ENCODE results near the gene POU6F2. TPM values are rescaled to one million over a fixed set of nuclear protein-coding genes. Genes with fewer than 3 reads are reported as not detected.
"Not testable (repeated sequence)": the region's sequence is repeated elsewhere in the genome, so short reads cannot be mapped to it uniquely, and the experiment has no call there.

The POU6F2 gene
- total RNA-seq, 1 donor from 2014 or later = not detected

GRCh38 chr7:39353615-39354376 lies 376.1 kb downstream of the POU6F2 start:
- peak; percentile 28 to 54 for DNase-seq (ENCODE audit: low read depth in 2 of 2)

GRCh38 chr7:39355664-39356063 lies 378.0 kb downstream of the POU6F2 start:
- DNase-seq (ENCODE audit: low read depth in 2 of 2) = no peak

- DNase-seq (ENCODE audit: low read depth in 2 of 2) = no peak
These were observed 378.6 kb downstream of the POU6F2 start for GRCh38 chr7:39356172-39356925.

GRCh38 chr7:39357648-39358047 lies 379.9 kb downstream of the POU6F2 start:
- DNase-seq (ENCODE audit: low read depth in 2 of 2) = no peak

GRCh38 chr7:39360038-39360437 lies 382.3 kb downstream of the POU6F2 start:
- no peak for DNase-seq (ENCODE audit: low read depth in 2 of 2)

GRCh38 chr7:39360766-39361165 lies 383.1 kb downstream of the POU6F2 start:
- no peak for DNase-seq (ENCODE audit: low read depth in 2 of 2)

- DNase-seq (ENCODE audit: low read depth in 2 of 2) = no peak
These were observed 388.1 kb downstream of the POU6F2 start for GRCh38 chr7:39365751-39366295.

- no peak for DNase-seq (ENCODE audit: low read depth in 2 of 2)
These were observed 389.7 kb downstream of the POU6F2 start for GRCh38 chr7:39367451-39367850.

- no peak for DNase-seq (ENCODE audit: low read depth in 2 of 2)
These were observed 390.2 kb downstream of the POU6F2 start for GRCh38 chr7:39367943-39368342.

GRCh38 chr7:39372383-39372782 lies 394.7 kb downstream of the POU6F2 start:
- no peak for DNase-seq (ENCODE audit: low read depth in 2 of 2)

- DNase-seq (ENCODE audit: low read depth in 2 of 2) = no peak
These were observed 396.8 kb downstream of the POU6F2 start for GRCh38 chr7:39374436-39375040.

GRCh38 chr7:39375047-39375873 lies 397.6 kb downstream of the POU6F2 start:
- no peak for DNase-seq (ENCODE audit: low read depth in 2 of 2)

GRCh38 chr7:39375874-39376190 lies 398.1 kb downstream of the POU6F2 start:
- DNase-seq (ENCODE audit: low read depth in 2 of 2) = no peak

GRCh38 chr7:39376881-39377280 lies 399.2 kb downstream of the POU6F2 start:
- not testable (repeated sequence) for DNase-seq (ENCODE audit: low read depth in 2 of 2)

- no peak for DNase-seq (ENCODE audit: low read depth in 2 of 2)
These were observed 401.7 kb downstream of the POU6F2 start for GRCh38 chr7:39379416-39379815.

GRCh38 chr7:39383136-39383535 lies 405.4 kb downstream of the POU6F2 start:
- no peak for DNase-seq (ENCODE audit: low read depth in 2 of 2)

GRCh38 chr7:39384386-39384785 lies 406.7 kb downstream of the POU6F2 start:
- no peak for DNase-seq (ENCODE audit: low read depth in 2 of 2)

- no peak for DNase-seq (ENCODE audit: low read depth in 2 of 2)
These were observed 409.0 kb downstream of the POU6F2 start for GRCh38 chr7:39386718-39387117.

- no peak for DNase-seq (ENCODE audit: low read depth in 2 of 2)
These were observed 414.4 kb downstream of the POU6F2 start for GRCh38 chr7:39392151-39392550.

- DNase-seq (ENCODE audit: low read depth in 2 of 2) = peak in 1 of 2 donors; percentile 15
These were observed 416.5 kb downstream of the POU6F2 start for GRCh38 chr7:39394105-39394680.

- no peak for DNase-seq (ENCODE audit: low read depth in 2 of 2)
These were observed 421.7 kb downstream of the POU6F2 start for GRCh38 chr7:39399458-39399857.

Data from lung microvascular endothelial cell (primary cell).